ENCODE data around the gene COX8A. TPM values are rescaled to one million over a fixed set of nuclear protein-coding genes. Genes with fewer than 3 reads are reported as not detected.

Gene COX8A
- total and polyA plus RNA-seq, 9 of the 15 experiments (the other 6 are each of a cell fraction or from before 2014, with no cell fraction given) = 274 to 1,206 (median 526) TPM

DNA sequence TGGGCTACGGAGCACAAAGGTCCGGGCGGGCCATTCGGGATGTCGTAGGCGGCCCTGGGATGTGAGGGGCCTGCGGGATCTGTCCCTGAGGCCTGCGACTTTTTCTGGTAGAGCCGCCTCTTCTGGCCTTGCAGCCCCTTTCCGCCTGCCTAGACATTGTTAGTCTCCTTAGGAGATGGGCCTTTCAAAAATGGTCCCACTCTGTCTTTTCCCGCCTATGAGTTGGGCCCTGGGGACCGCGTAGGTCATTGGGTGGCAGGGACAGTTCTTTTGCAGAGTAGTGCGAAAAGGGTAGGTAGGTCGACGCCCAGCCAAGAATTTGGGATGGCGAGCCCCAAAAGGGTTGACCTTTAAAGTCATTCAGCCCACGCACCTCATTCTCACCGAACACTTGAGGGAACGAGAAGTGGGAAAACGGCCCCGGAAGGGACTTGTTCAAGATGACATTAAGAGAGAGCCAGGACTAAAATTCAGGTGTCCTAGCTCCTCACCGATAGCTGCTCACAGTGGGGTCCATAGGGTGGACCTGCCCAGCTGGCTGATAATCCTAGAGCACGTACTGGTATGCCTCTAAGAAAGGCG lies 12.6 kb downstream of the COX8A start (continued):
- no peak for TF ChIP-seq ZNF431 (CRISPR knock-in tag; IDR thresholded peaks at IDR 0.05)
- TF ChIP-seq ZNF124 (CRISPR knock-in tag; IDR thresholded peaks at IDR 0.05) = no peak
- no peak for TF ChIP-seq ELF4 (CRISPR knock-in tag; IDR thresholded peaks at IDR 0.05)
- TF ChIP-seq FOS (IDR thresholded peaks at IDR 0.05; ENCODE audit: extremely low read depth, insufficient read length) = no peak
- TF ChIP-seq BMI1 (IDR thresholded peaks at IDR 0.05; ENCODE audit: low read length) = no peak
- TF ChIP-seq, protein P1, sequence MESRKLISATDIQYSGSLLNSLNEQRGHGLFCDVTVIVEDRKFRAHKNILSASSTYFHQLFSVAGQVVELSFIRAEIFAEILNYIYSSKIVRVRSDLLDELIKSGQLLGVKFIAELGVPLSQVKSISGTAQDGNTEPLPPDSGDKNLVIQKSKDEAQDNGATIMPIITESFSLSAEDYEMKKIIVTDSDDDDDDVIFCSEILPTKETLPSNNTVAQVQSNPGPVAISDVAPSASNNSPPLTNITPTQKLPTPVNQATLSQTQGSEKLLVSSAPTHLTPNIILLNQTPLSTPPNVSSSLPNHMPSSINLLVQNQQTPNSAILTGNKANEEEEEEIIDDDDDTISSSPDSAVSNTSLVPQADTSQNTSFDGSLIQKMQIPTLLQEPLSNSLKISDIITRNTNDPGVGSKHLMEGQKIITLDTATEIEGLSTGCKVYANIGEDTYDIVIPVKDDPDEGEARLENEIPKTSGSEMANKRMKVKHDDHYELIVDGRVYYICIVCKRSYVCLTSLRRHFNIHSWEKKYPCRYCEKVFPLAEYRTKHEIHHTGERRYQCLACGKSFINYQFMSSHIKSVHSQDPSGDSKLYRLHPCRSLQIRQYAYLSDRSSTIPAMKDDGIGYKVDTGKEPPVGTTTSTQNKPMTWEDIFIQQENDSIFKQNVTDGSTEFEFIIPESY (CRISPR knock-in tag; IDR thresholded peaks at IDR 0.05) = no peak
- peak in 1 of 2 experiments; percentile 57 for TF ChIP-seq E2F6 (IDR thresholded peaks at IDR 0.05; ENCODE audit: borderline replicate concordance in 1 of 2, extremely low read depth in 1 of 2, insufficient read depth in 1 of 2, insufficient read length in 1 of 2, low read depth in 1 of 2, low read length in 1 of 2, poor library complexity in 1 of 2, severe bottlenecking in 1 of 2)
- TF ChIP-seq FOXA1 (IDR thresholded peaks at IDR 0.05; ENCODE audit: borderline replicate concordance) = no peak
- TF ChIP-seq CXXC5 (CRISPR knock-in tag; IDR thresholded peaks at IDR 0.05) = no peak
- TF ChIP-seq ZNF764 (CRISPR knock-in tag; IDR thresholded peaks at IDR 0.05; ENCODE audit: low read depth) = no peak
- 0 out of 2 replicates have a peak, but pooled peaks have one; percentile 7 for TF ChIP-seq RBM34 (IDR thresholded peaks at IDR 0.05; ENCODE audit: borderline replicate concordance, insufficient read depth, low read length)
- TF ChIP-seq HNRNPUL1 (IDR thresholded peaks at IDR 0.05; ENCODE audit: low read length) = no peak
- no peak for TF ChIP-seq SUPT5H (IDR thresholded peaks at IDR 0.05)
- TF ChIP-seq ZNF12 (CRISPR knock-in tag; IDR thresholded peaks at IDR 0.05) = no peak
- TF ChIP-seq ZNF121 (CRISPR knock-in tag; conservative IDR thresholded peaks at IDR 0.05) = no peak
- no peak for TF ChIP-seq GTF2E2 (tag; IDR thresholded peaks at IDR 0.05)
- TF ChIP-seq ZNF280A (IDR thresholded peaks at IDR 0.05; ENCODE audit: low read depth, partially characterized antibody) = no peak

Data from K562 (cell line).